ENCODE data around the gene RABGGTA. TPM values are rescaled to one million over a fixed set of nuclear protein-coding genes. Genes with fewer than 3 reads are reported as not detected.

RABGGTA gene
- total RNA-seq = 32.7 and 39.0 TPM in 2 replicates

- peak; percentile 57 for TF ChIP-seq CTCF (conservative IDR thresholded peaks at IDR 0.05; ENCODE audit: low read depth, low read length)
- DNase-seq (ENCODE audit: low read depth) = no peak
- peak within 1 kb of the TSS; percentile 89 for H3K4me3 ChIP-seq (ENCODE audit: low read depth, low read length)
Measured at GRCh38 chr14:24271134-24271833, at the start of gene RABGGTA. RABGGTA (minus strand) TSS chr14:24271597; CDS start chr14:24271115, 482 bp downstream.

- no peak for TF ChIP-seq CTCF (conservative IDR thresholded peaks at IDR 0.05; ENCODE audit: low read depth, low read length)
- no peak overlapping the region for H3K4me3 ChIP-seq (ENCODE audit: low read depth, low read length)
- no peak for DNase-seq (ENCODE audit: low read depth)
Measured at GRCh38 chr14:24317141-24317928, 45.9 kb upstream of the RABGGTA start.

- DNase-seq (ENCODE audit: low read depth) = no peak
- H3K4me3 ChIP-seq (ENCODE audit: low read depth, low read length) = no peak overlapping the region
- no peak for TF ChIP-seq CTCF (conservative IDR thresholded peaks at IDR 0.05; ENCODE audit: low read depth, low read length)
Measured at GRCh38 chr14:24316597-24316950, 45.2 kb upstream of the RABGGTA start.

GRCh38 chr14:24315807-24316596 lies 44.6 kb upstream of the RABGGTA start:
- DNase-seq (ENCODE audit: low read depth) = no peak
- no peak overlapping the region for H3K4me3 ChIP-seq (ENCODE audit: low read depth, low read length)
- TF ChIP-seq CTCF (conservative IDR thresholded peaks at IDR 0.05; ENCODE audit: low read depth, low read length) = peak; percentile 3

GRCh38 chr14:24315243-24315806 lies 43.9 kb upstream of the RABGGTA start:
- no peak overlapping the region for H3K4me3 ChIP-seq (ENCODE audit: low read depth, low read length)
- no peak for DNase-seq (ENCODE audit: low read depth)
- TF ChIP-seq CTCF (conservative IDR thresholded peaks at IDR 0.05; ENCODE audit: low read depth, low read length) = no peak

GRCh38 chr14:24314377-24315193 lies 43.2 kb upstream of the RABGGTA start:
- H3K4me3 ChIP-seq (ENCODE audit: low read depth, low read length) = no peak overlapping the region
- TF ChIP-seq CTCF (conservative IDR thresholded peaks at IDR 0.05; ENCODE audit: low read depth, low read length) = no peak
- no peak for DNase-seq (ENCODE audit: low read depth)
